Renal cortex interstitium (tissue), 11 donors: ENCODE measurements around the gene C6orf120. TPM values are rescaled to one million over a fixed set of nuclear protein-coding genes. Genes with fewer than 3 reads are reported as not detected.
"Not testable (repeated sequence)": the region's sequence is repeated elsewhere in the genome, so short reads cannot be mapped to it uniquely, and the experiment has no call there.

Experiments
- DNase-seq, 11 donors: peaks; one replicate each; pipeline ENCODE4 v3.0.0-alpha.2; 2013; ENCODE audit warnings: low read depth in 9 of 11, low spot score in 4 of 11; ENCODE audit errors: extremely low read depth in 1 of 11
- polyA plus RNA-seq, 3 donors: library from polyadenylated mRNA; unstranded; fragments of 120-200 nt; gene quantifications; one replicate each; pipeline ENCODE4 v1.2.1, GENCODE V29; 2013; ENCODE audit not compliant: insufficient read length in 3 of 3

Gene C6orf120
- polyA plus RNA-seq, 3 donors = 38.4 to 43.6 (median 41.8) TPM

GRCh38 chr6:169668203-169668847 is 33.6 kb upstream of the C6orf120 start:
- DNase-seq = no peak

- DNase-seq = no peak
These were observed 32.8 kb upstream of the C6orf120 start for GRCh38 chr6:169669147-169669546.

- peak in 2 of 11 donors; percentile 1 for DNase-seq
These were observed 32.0 kb upstream of the C6orf120 start for GRCh38 chr6:169669889-169670288.

- DNase-seq = no peak
These were observed 30.4 kb upstream of the C6orf120 start for GRCh38 chr6:169671563-169671962.

- no peak for DNase-seq
These were observed 26.9 kb upstream of the C6orf120 start for GRCh38 chr6:169675011-169675410.

GRCh38 chr6:169677096-169677495 is 24.8 kb upstream of the C6orf120 start:
- DNase-seq = no peak

GRCh38 chr6:169678342-169678741 is 23.6 kb upstream of the C6orf120 start:
- DNase-seq = no peak

- DNase-seq = no peak
These were observed 17.9 kb upstream of the C6orf120 start for GRCh38 chr6:169684056-169684455.

- DNase-seq = no peak
These were observed 16.1 kb upstream of the C6orf120 start for GRCh38 chr6:169685860-169686259.

GRCh38 chr6:169689287-169689686 is 12.6 kb upstream of the C6orf120 start:
- no peak for DNase-seq

- DNase-seq = no peak
These were observed 10.7 kb upstream of the C6orf120 start for GRCh38 chr6:169691260-169691659.

GRCh38 chr6:169692516-169692915 is 9.4 kb upstream of the C6orf120 start:
- no peak for DNase-seq

GRCh38 chr6:169695131-169695530 is 6.8 kb upstream of the C6orf120 start:
- DNase-seq = no peak

- DNase-seq = not testable (repeated sequence)
These were observed 4.8 kb upstream of the C6orf120 start for GRCh38 chr6:169697115-169697514.

GRCh38 chr6:169700296-169700695 is 1.6 kb upstream of the C6orf120 start:
- peak in 3 of 11 donors; percentile 5 to 13 (median 9) for DNase-seq

- DNase-seq = peak in 2 of 11 donors; percentile 12 to 14
These were observed 494 bp upstream of the C6orf120 start for GRCh38 chr6:169701311-169701953.

GRCh38 chr6:169702840-169703246 is 917 bp downstream of the C6orf120 start:
- DNase-seq = no peak

- no peak for DNase-seq
These were observed 5.8 kb downstream of the C6orf120 start for GRCh38 chr6:169707772-169708171.

- no peak for DNase-seq
These were observed 7.4 kb downstream of the C6orf120 start for GRCh38 chr6:169709293-169709692.

- DNase-seq = no peak
These were observed 8.1 kb downstream of the C6orf120 start for GRCh38 chr6:169710009-169710408.

GRCh38 chr6:169714178-169714577 is 12.3 kb downstream of the C6orf120 start:
- DNase-seq = no peak
